ENCODE data around the gene DNAJC5. TPM values are rescaled to one million over a fixed set of nuclear protein-coding genes. Genes with fewer than 3 reads are reported as not detected.
A peak's percentile ranks its signal among the peaks of the same experiment; 100 is the strongest.

Gene DNAJC5
- total and polyA plus RNA-seq, 2 of the 8 experiments (the other 6 are each of a cell fraction or from before 2014, with no cell fraction given) = 19.2 to 31.2 TPM

GRCh38 chr20:63939061-63939935 lies 44.4 kb downstream of the DNAJC5 start:
- Histone ChIP-seq H3K79me2 (ENCODE audit: control insufficient read depth in 1 of 2, insufficient read depth in 2 of 2, low read length in 2 of 2) (no peaks in the 10 kb centered on the region), H2BK15ac (ENCODE audit: low read length) (no peak overlapping the region), H2BK120ac (replicated peaks; ENCODE audit: low read depth, low read length) (no peak overlapping the region), H2BK5ac (ENCODE audit: low read depth, low read length) (0 out of 2 replicates have a peak overlapping the region, but pooled peaks have one; percentile 24), H3K9ac (replicated peaks in 1 of 4; ENCODE audit: extremely low read depth in 1 of 4, low read depth in 3 of 4, low read length in 3 of 4) (peak overlapping the region in 3 of 4 experiments; percentile 26 to 53 (median 42); a peak in 5 of 7 replicates), H3K4me1 (replicated peaks in 1 of 4; ENCODE audit: control insufficient read depth in 3 of 4, insufficient read depth in 4 of 4, low read length in 3 of 4) (peaks cover 0 to 28% (median 13%) of the 10 kb centered on the region in 4 experiments; a peak in 6 of 7 replicates), H2AK5ac (ENCODE audit: low read depth, low read length) (no peak overlapping the region; the same call in 1 of the 2 replicates), H4K20me1 (replicated peaks in 1 of 2; ENCODE audit: control insufficient read depth in 1 of 2, insufficient read depth in 2 of 2, low read length in 2 of 2) (peaks cover 4 to 24% of the 10 kb centered on the region in 2 experiments), H4K91ac (replicated peaks; ENCODE audit: insufficient read length, low read length) (peak overlapping the region; percentile 81), H3K23me2 (ENCODE audit: low read depth, low read length) (peaks cover 12% of the 10 kb centered on the region), H3K79me1 (ENCODE audit: low read depth, low read length) (no peaks in the 10 kb centered on the region), H3K4ac (replicated peaks; ENCODE audit: insufficient read length, low read depth, low read length) (no peak overlapping the region), H4K8ac (ENCODE audit: extremely low read depth, insufficient read depth, low read length) (peak overlapping the region; percentile 42; the same call in 1 of the 2 replicates), H3K14ac (ENCODE audit: insufficient read length) (no peak overlapping the region), H3K27me3 (replicated peaks in 1 of 4; ENCODE audit: control insufficient read depth in 3 of 4, extremely low read depth in 1 of 4, insufficient read depth in 3 of 4, low read length in 3 of 4) (no peaks in the 10 kb centered on the region), H2BK12ac (ENCODE audit: low read depth, low read length) (no peak overlapping the region), H3K36me3 (ENCODE audit: control insufficient read depth in 2 of 4, insufficient read depth in 4 of 4, low read length in 3 of 4) (peaks cover 3 to 16% (median 9%) of the 10 kb centered on the region in 4 experiments; a peak in 4 of 8 replicates), H3K23ac (ENCODE audit: insufficient read length) (no peak overlapping the region), H3K56ac (replicated peaks; ENCODE audit: insufficient read length, low read depth, low read length) (no peak overlapping the region), H2AFZ (ENCODE audit: low read length) (no peak overlapping the region), H3K18ac (ENCODE audit: extremely low read depth, low read length) (peak overlapping the region; percentile 60), H3K4me2 (ENCODE audit: insufficient read depth in 1 of 2, low read depth in 2 of 2, low read length in 2 of 2) (peak overlapping the region; percentile 73 to 98), H2BK20ac (ENCODE audit: low read length) (no peak overlapping the region), H3K9me3 (ENCODE audit: insufficient read depth in 2 of 2, low read depth in 1 of 2, low read length in 1 of 2) (no peaks in the 10 kb centered on the region), H3K27ac (ENCODE audit: low read depth, low read length) (no peak overlapping the region), H4K5ac (ENCODE audit: insufficient read length, low read depth, low read length) (no peak overlapping the region), H3K4me3 (ENCODE audit: extremely low read depth in 1 of 4, insufficient read depth in 2 of 4, low read depth in 3 of 4, low read length in 4 of 4) (peak overlapping the region; percentile 52 to 65 (median 57))
- POLR2A ChIA-PET (ENCODE audit: partially characterized antibody) = interaction anchor here (0.6 to 7.8 kb wide), 7 partner anchors 14 to 217 kb away, joined by 3 to 68 read pairs (median 5); partner anchors contain the start of gene UCKL1
- no peak for FAIRE-seq
- no peak for DNase-seq (ENCODE audit: low read depth in 1 of 2, low spot score in 2 of 2)
- CTCF ChIA-PET (ENCODE audit: partially characterized antibody) = interaction anchor here (0.6 to 5.4 kb wide), 6 partner anchors 16 to 241 kb away, joined by 3 to 28 read pairs (median 3); partner anchors contain the start of gene LIME1
- 27% methylated on average over 18 of the region's 33 CpGs; no CpG with 5 or more reads in 1 of the 2 experiments for WGBS, 2 experiments (ENCODE audit: extremely low coverage in 1 of 2, insufficient coverage in 1 of 2, insufficient read length in 1 of 2, insufficient replicate concordance in 2 of 2, low coverage in 1 of 2, low lambda C conversion rate in 2 of 2, missing lambda C conversion rate in 1 of 2)
- TF ChIP-seq EGR1 (IDR thresholded peaks at IDR 0.05; ENCODE audit: borderline replicate concordance, low read depth, low read length) (no peak), SIN3A (conservative IDR thresholded peaks at IDR 0.05 in 1 of 2, IDR thresholded peaks at IDR 0.05 in 1 of 2; ENCODE audit: low read depth in 1 of 2, low read length in 2 of 2) (no peak), RNF2 (IDR thresholded peaks at IDR 0.05; ENCODE audit: borderline replicate concordance, low read depth, low read length, missing control alignments, poor library complexity, severe bottlenecking) (no peak), YY1 (IDR thresholded peaks at IDR 0.05; ENCODE audit: low read depth, low read length) (no peak), SP4 (IDR thresholded peaks at IDR 0.05; ENCODE audit: low read length) (no peak), TAF7 (optimal IDR thresholded peaks at IDR 0.05; ENCODE audit: borderline replicate concordance, low read depth, low read length) (no peak), EZH2 (IDR thresholded peaks at IDR 0.05; ENCODE audit: low read depth, low read length, severe bottlenecking) (no peak), BACH1 (IDR thresholded peaks at IDR 0.05; ENCODE audit: low read length) (no peak), CBX8 (IDR thresholded peaks at IDR 0.05; ENCODE audit: borderline replicate concordance, low read depth, low read length) (no peak), NRF1 (IDR thresholded peaks at IDR 0.05; ENCODE audit: low read depth, low read length) (no peak), SRF (IDR thresholded peaks at IDR 0.05; ENCODE audit: low read depth, low read length) (no peak)

Measured in H1 (cell line).